ENCODE results near the gene GRID1.

GRCh38 chr10:86169066-86169465 lies 197.5 kb downstream of the GRID1 start:
- TF ChIP-seq TCF12 (IDR thresholded peaks at IDR 0.05) (no peak), CTCF (IDR thresholded peaks at IDR 0.05) (no peak)
